SU-DHL-6 (cell line): ENCODE results near the gene AKR1D1.

Experiments used
- H2AFZ ChIP-seq: fragments of 200-600 bp; sonication (generic); 2 replicates; pipeline ENCODE4 v1.6.1; 2014; ENCODE audit warnings: low read depth, mild to moderate bottlenecking, moderate library complexity, mixed read lengths, antibody characterized with exemption, low read length; ENCODE audit not compliant: severe bottlenecking
- H3F3A ChIP-seq: fragments of 200-600 bp; shearing (Covaris generic); 2 replicates; pipeline ENCODE4 v1.6.0; 2016; ENCODE audit warnings: antibody characterized with exemption, mild to moderate bottlenecking; ENCODE audit not compliant: insufficient read depth
- H3K27ac ChIP-seq: fragments of 200-600 bp; sonication (generic); 2 replicates; pipeline ENCODE4 v1.5.1; 2016; ENCODE audit warnings: low read depth, mild to moderate bottlenecking, low read length, moderate library complexity, mixed read lengths
- H3K27me3 ChIP-seq: fragments of 200-600 bp; sonication (generic), shearing (Covaris generic); 2 replicates; pipeline ENCODE4 v1.6.0; 2014; ENCODE audit warnings: mild to moderate bottlenecking, low read length
- H3K36me3 ChIP-seq: fragments of 200-600 bp; sonication (generic); 2 replicates; pipeline ENCODE4 v1.6.1; 2014; ENCODE audit warnings: mild to moderate bottlenecking, low read length, mixed read lengths
- H3K4me2 ChIP-seq: fragments of 300-600, 200-600 bp; shearing (Covaris generic), sonication (generic); 2 replicates; pipeline ENCODE4 v1.6.0; 2014; ENCODE audit warnings: low read length, low read depth, mild to moderate bottlenecking; ENCODE audit not compliant: poor library complexity, severe bottlenecking
- H3K4me3 ChIP-seq: fragments of 200-600 bp; sonication (generic); 2 replicates; pipeline ENCODE4 v1.5.1; 2014; ENCODE audit warnings: antibody characterized with exemption, low read length, mild to moderate bottlenecking, mixed read lengths; ENCODE audit not compliant: insufficient read depth, poor library complexity, severe bottlenecking
- H3K79me2 ChIP-seq: fragments of 200-600 bp; sonication (generic); 2 replicates; pipeline ENCODE4 v1.6.1; 2014; ENCODE audit warnings: mild to moderate bottlenecking, low read length, moderate library complexity; ENCODE audit not compliant: insufficient read depth
- H3K9ac ChIP-seq: fragments of 200-600 bp; sonication (generic); 2 replicates; pipeline ENCODE4 v1.7.0; 2014; ENCODE audit warnings: mild to moderate bottlenecking, low read length
- H3K9me2 ChIP-seq: fragments of 200-600 bp; sonication (generic); replicated peaks from 2 replicates; pipeline ENCODE4 v1.6.1; 2014; ENCODE audit warnings: low read length; ENCODE audit not compliant: insufficient read depth
- H3K9me3 ChIP-seq: fragments of 200-600 bp; sonication (generic); 2 replicates; pipeline ENCODE4 v1.6.1; 2014; ENCODE audit warnings: low read length, mixed read lengths; ENCODE audit not compliant: insufficient read depth
- H4K20me1 ChIP-seq: fragments of 200-600 bp; sonication (generic); 2 replicates; pipeline ENCODE4 v1.6.1; 2014; ENCODE audit warnings: low read depth, mild to moderate bottlenecking, antibody characterized with exemption, low read length, moderate library complexity, mixed read lengths
- EZH2phosphoT487 ChIP-seq: fragments of 200-600 bp; sonication (generic), shearing (Covaris generic); conservative IDR thresholded peaks from 2 replicates; pipeline ENCODE4 v1.6.1; 2018; ENCODE audit warnings: mild to moderate bottlenecking, antibody characterized with exemption, low read length, moderate library complexity, mixed read lengths
- TF ChIP-seq, protein P1 (sequence below): fragments of 200-600 bp; sonication (generic); IDR thresholded peaks from one replicate; pipeline ENCODE4 v1.5.1; 2017; ENCODE audit warnings: antibody characterized with exemption, mild to moderate bottlenecking, low read length, moderate library complexity; ENCODE audit not compliant: insufficient read depth, poor library complexity, severe bottlenecking

The AKR1D1 gene

DNA sequence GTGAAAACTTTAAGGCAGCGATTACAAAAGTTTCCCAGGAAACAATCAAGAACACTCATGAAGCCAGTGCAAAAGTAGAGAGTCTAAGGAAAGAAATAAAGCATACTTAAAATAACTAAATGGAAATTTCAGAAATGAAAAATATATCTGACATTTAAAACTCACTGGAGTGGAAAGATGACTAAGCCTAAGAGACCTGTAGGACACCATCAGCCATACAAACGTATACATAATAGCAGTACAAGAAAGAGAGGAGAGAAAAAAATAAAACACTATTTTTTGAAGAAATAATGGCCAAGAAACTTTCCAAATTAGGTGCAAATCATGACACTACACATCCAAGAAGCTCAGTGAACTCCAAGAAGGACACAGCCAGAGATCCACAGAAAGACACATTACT lies 5.4 kb upstream of the AKR1D1 start:
- H2AFZ ChIP-seq, result no peak overlapping the region
- H3K36me3 ChIP-seq, result no peaks in the 10 kb centered on the region
- no peaks in the 10 kb centered on the region for H3K9me3 ChIP-seq
- no peaks in the 10 kb centered on the region for H4K20me1 ChIP-seq
- no peak for TF ChIP-seq EZH2phosphoT487
- TF ChIP-seq, protein P1, sequence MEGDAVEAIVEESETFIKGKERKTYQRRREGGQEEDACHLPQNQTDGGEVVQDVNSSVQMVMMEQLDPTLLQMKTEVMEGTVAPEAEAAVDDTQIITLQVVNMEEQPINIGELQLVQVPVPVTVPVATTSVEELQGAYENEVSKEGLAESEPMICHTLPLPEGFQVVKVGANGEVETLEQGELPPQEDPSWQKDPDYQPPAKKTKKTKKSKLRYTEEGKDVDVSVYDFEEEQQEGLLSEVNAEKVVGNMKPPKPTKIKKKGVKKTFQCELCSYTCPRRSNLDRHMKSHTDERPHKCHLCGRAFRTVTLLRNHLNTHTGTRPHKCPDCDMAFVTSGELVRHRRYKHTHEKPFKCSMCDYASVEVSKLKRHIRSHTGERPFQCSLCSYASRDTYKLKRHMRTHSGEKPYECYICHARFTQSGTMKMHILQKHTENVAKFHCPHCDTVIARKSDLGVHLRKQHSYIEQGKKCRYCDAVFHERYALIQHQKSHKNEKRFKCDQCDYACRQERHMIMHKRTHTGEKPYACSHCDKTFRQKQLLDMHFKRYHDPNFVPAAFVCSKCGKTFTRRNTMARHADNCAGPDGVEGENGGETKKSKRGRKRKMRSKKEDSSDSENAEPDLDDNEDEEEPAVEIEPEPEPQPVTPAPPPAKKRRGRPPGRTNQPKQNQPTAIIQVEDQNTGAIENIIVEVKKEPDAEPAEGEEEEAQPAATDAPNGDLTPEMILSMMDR, result no peak
- H3K9me2 ChIP-seq, result no peaks in the 10 kb centered on the region
- no peaks in the 10 kb centered on the region for H3K79me2 ChIP-seq
- no peak overlapping the region for H3K4me2 ChIP-seq
- H3K27me3 ChIP-seq, result no peaks in the 10 kb centered on the region
- no peak overlapping the region for H3K9ac ChIP-seq
- no peaks in the 10 kb centered on the region for H3F3A ChIP-seq
- H3K27ac ChIP-seq, result no peak overlapping the region
- no peak overlapping the region for H3K4me3 ChIP-seq

DNA sequence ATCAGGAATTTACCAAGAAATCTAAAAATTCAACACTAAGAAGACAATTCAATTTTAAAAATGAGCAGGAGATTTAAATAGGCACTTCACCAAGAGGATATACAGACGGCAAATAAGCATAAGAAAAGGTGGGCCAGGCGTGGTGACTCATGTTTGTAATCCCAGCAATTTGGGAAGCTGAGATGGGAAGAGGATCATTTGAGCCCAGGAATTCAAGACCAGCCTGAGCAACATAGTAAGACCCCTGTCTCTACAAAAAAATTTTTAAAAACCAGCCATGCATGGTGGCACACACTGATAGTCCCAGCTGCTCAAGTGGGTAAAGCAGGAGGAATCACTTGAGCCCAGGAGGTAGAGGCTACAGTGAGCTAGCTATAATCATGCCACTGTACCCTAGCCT lies 3.5 kb upstream of the AKR1D1 start:
- no peak overlapping the region for H2AFZ ChIP-seq
- H3F3A ChIP-seq, result no peaks in the 10 kb centered on the region
- no peaks in the 10 kb centered on the region for H3K36me3 ChIP-seq
- H3K9me3 ChIP-seq, result no peaks in the 10 kb centered on the region
- no peak overlapping the region for H3K4me3 ChIP-seq
- no peaks in the 10 kb centered on the region for H3K79me2 ChIP-seq
- H3K9me2 ChIP-seq, result no peaks in the 10 kb centered on the region
- H4K20me1 ChIP-seq, result no peaks in the 10 kb centered on the region
- TF ChIP-seq, protein P1, result no peak
- no peak for TF ChIP-seq EZH2phosphoT487
- no peak overlapping the region for H3K9ac ChIP-seq
- no peak overlapping the region for H3K27ac ChIP-seq
- no peak overlapping the region for H3K4me2 ChIP-seq
- no peaks in the 10 kb centered on the region for H3K27me3 ChIP-seq

DNA sequence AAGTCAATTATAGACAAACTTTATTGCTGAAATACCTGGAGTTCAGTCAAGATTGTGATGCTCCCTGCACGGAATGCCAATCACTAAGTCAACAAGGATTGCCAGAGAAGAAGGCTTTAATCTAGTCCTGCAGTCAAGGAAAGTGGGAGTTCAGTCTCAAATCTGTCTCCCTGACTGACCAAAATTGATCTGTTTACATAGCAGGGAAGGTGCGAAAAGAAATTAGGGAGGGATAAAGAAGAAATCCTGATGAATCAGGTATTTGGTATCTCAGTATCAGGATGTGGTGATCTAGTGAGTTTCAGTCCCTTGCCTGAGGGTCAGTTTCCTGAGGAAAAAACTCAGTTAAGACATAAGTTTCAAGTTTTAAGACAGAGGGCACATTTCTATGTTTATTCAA lies 2.1 kb upstream of the AKR1D1 start:
- Histone ChIP-seq H2AFZ (no peak overlapping the region), H3K4me3 (no peak overlapping the region), H3K4me2 (no peak overlapping the region), H3K9me2 (no peaks in the 10 kb centered on the region), H3K79me2 (no peaks in the 10 kb centered on the region), H3K27ac (no peak overlapping the region), H3F3A (no peaks in the 10 kb centered on the region), H3K9me3 (no peaks in the 10 kb centered on the region), H3K9ac (no peak overlapping the region), H3K27me3 (no peaks in the 10 kb centered on the region), H3K36me3 (no peaks in the 10 kb centered on the region), H4K20me1 (no peaks in the 10 kb centered on the region)
- TF ChIP-seq, protein P1, result no peak
- no peak for TF ChIP-seq EZH2phosphoT487

DNA sequence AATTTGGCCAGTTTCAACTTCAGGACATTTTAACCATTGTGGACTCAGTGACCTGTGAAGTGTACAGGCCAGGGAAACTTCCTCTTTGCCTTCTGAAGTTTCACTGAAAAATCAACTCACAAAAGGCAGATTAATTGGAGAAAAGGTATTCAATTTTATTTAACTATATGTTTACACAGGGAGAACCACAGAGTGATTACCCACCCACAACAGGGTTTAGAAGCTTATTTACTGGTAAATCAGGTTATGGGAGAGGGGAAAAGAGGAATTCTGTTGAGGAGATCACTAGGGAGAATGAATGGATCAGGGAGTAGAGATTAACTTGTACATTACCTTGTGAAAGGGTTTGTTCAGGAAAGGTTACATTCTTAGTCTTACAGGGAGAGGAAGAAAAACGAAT lies 1.7 kb upstream of the AKR1D1 start:
- Histone ChIP-seq H3K9me3 (no peaks in the 10 kb centered on the region), H3K36me3 (no peaks in the 10 kb centered on the region), H3K9ac (no peak overlapping the region), H2AFZ (no peak overlapping the region), H3K79me2 (no peaks in the 10 kb centered on the region), H3K4me2 (no peak overlapping the region), H3K4me3 (no peak overlapping the region), H3K27ac (no peak overlapping the region), H3K27me3 (no peaks in the 10 kb centered on the region), H3F3A (no peaks in the 10 kb centered on the region), H3K9me2 (no peaks in the 10 kb centered on the region), H4K20me1 (no peaks in the 10 kb centered on the region)
- TF ChIP-seq, protein P1, result no peak
- no peak for TF ChIP-seq EZH2phosphoT487
